Thoracic aorta (tissue), 2 donors: ENCODE data around the gene OR10A5. TPM values are rescaled to one million over a fixed set of nuclear protein-coding genes. Genes with fewer than 3 reads are reported as not detected.

Experiments
- ATAC-seq: fragments of 150-250 bp; one replicate; pipeline ENCODE4 v1.8.0; 2017; ENCODE audit warnings: low read depth; ENCODE audit not compliant: insufficient number of reproducible peaks, low FRiP score
- DNase-seq: peaks from one replicate; pipeline ENCODE4 v3.0.0-alpha.2; 2020; ENCODE audit warnings: low spot score
- H3K27ac ChIP-seq, 2 donors: fragments of 200-600 bp; sonication (generic); 1 replicate in 1 of 2; 2 replicates in 1 of 2; pipeline ENCODE4 v1.5.1; 2016; ENCODE audit warnings: mild to moderate bottlenecking in 2 of 2, moderate library complexity in 2 of 2
- H3K27me3 ChIP-seq: fragments of 200-600 bp; sonication (generic); replicated peaks from 2 replicates; pipeline ENCODE4 v1.6.0; 2016; ENCODE audit warnings: mild to moderate bottlenecking; ENCODE audit not compliant: insufficient read depth
- H3K36me3 ChIP-seq: fragments of 200-600 bp; sonication (generic); one replicate; pipeline ENCODE4 v1.5.1; 2016
- H3K4me1 ChIP-seq, 2 donors: fragments of 200-600 bp; sonication (generic); 1 replicate in 1 of 2; 2 replicates in 1 of 2; pipeline versions ENCODE4 v1.5.1 to v1.6.0; 2016; ENCODE audit warnings: low read depth in 2 of 2, mild to moderate bottlenecking in 1 of 2; ENCODE audit not compliant: control insufficient read depth in 1 of 2
- H3K4me3 ChIP-seq: fragments of 200-600 bp; sonication (generic); 2 replicates; pipeline ENCODE4 v1.5.1; 2016; ENCODE audit warnings: mild to moderate bottlenecking
- H3K9me3 ChIP-seq: fragments of 200-600 bp; sonication (generic); 2 replicates; pipeline ENCODE4 v1.5.1; 2016
- CTCF ChIP-seq: fragments of 200-600 bp; sonication (generic); IDR thresholded peaks from one replicate; pipeline ENCODE4 v1.5.1; 2019; ENCODE audit warnings: antibody characterized with exemption
- total RNA-seq, 2 donors: library from RNA; depleted of rRNA; stranded (reverse); fragments of >200 nt; gene quantifications; one replicate each; pipeline versions ENCODE4 v1.1.0 to v1.2.3, GENCODE V29; 2016

OR10A5 gene
- total RNA-seq, 2 donors from 2014 or later, result not detected

GRCh38 chr11:6817694-6818093 lies 27.8 kb upstream of the OR10A5 start:
- Histone ChIP-seq H3K36me3 (no peaks in the 10 kb centered on the region), H3K4me1 (no peaks in the 10 kb centered on the region), H3K9me3 (no peaks in the 10 kb centered on the region), H3K27ac (no peak overlapping the region), H3K4me3 (no peak overlapping the region), H3K27me3 (no peaks in the 10 kb centered on the region)
- DNase-seq (no peak), ATAC-seq (no peak)
- TF ChIP-seq CTCF, result no peak

GRCh38 chr11:6818967-6819366 lies 26.5 kb upstream of the OR10A5 start:
- no peak for DNase-seq
- Histone ChIP-seq H3K36me3 (no peaks in the 10 kb centered on the region), H3K4me1 (no peaks in the 10 kb centered on the region), H3K9me3 (no peaks in the 10 kb centered on the region), H3K4me3 (no peak overlapping the region), H3K27ac (no peak overlapping the region), H3K27me3 (no peaks in the 10 kb centered on the region)
- TF ChIP-seq CTCF, result no peak
- no peak for ATAC-seq

GRCh38 chr11:6824136-6824823 lies 21.2 kb upstream of the OR10A5 start:
- H3K36me3 ChIP-seq, result no peaks in the 10 kb centered on the region
- no peak overlapping the region for H3K27ac ChIP-seq
- TF ChIP-seq CTCF, result no peak
- no peak for DNase-seq
- no peak overlapping the region for H3K4me3 ChIP-seq
- H3K9me3 ChIP-seq, result no peaks in the 10 kb centered on the region
- no peaks in the 10 kb centered on the region for H3K4me1 ChIP-seq
- H3K27me3 ChIP-seq, result no peaks in the 10 kb centered on the region
- ATAC-seq, result no peak

- no peaks in the 10 kb centered on the region for H3K4me1 ChIP-seq
- no peaks in the 10 kb centered on the region for H3K36me3 ChIP-seq
- H3K4me3 ChIP-seq, result no peak overlapping the region
- H3K27me3 ChIP-seq, result no peaks in the 10 kb centered on the region
- H3K27ac ChIP-seq, result no peak overlapping the region
- DNase-seq, result no peak
- TF ChIP-seq CTCF, result no peak
- no peak for ATAC-seq
- no peaks in the 10 kb centered on the region for H3K9me3 ChIP-seq
These were observed 20.2 kb upstream of the OR10A5 start for GRCh38 chr11:6825231-6825744.

GRCh38 chr11:6828103-6828502 lies 17.4 kb upstream of the OR10A5 start:
- Histone ChIP-seq H3K9me3 (no peaks in the 10 kb centered on the region), H3K27me3 (no peaks in the 10 kb centered on the region), H3K4me3 (no peak overlapping the region), H3K36me3 (no peaks in the 10 kb centered on the region), H3K4me1 (no peaks in the 10 kb centered on the region), H3K27ac (no peak overlapping the region)
- no peak for DNase-seq
- TF ChIP-seq CTCF, result no peak
- ATAC-seq, result no peak
